HepG2 (cell line): ENCODE results near the gene GPR31. TPM values are rescaled to one million over a fixed set of nuclear protein-coding genes. Genes with fewer than 3 reads are reported as not detected.

ENCODE experiments used
- AGO1 ChIP-seq: fragments of 200-400 bp; formaldehyde crosslinking; IDR thresholded peaks from 2 replicates; pipeline ENCODE4 v1.6.1; 2017; ENCODE audit warnings: mild to moderate bottlenecking, low read depth, low read length, moderate library complexity; ENCODE audit not compliant: poor library complexity, severe bottlenecking
- MATR3 ChIP-seq: sonication (generic); formaldehyde crosslinking; IDR thresholded peaks from 2 replicates; pipeline ENCODE4 v1.4.0; 2020; ENCODE audit warnings: missing genetic modification reagents
- RBM39 ChIP-seq: fragments of 200-400 bp; formaldehyde crosslinking; IDR thresholded peaks from one replicate; pipeline ENCODE4 v1.6.1; 2018; ENCODE audit warnings: antibody characterized with exemption, mild to moderate bottlenecking, low read depth, low read length; ENCODE audit not compliant: poor library complexity, severe bottlenecking
- STAG1 ChIP-seq: sonication (generic); formaldehyde crosslinking; IDR thresholded peaks from 2 replicates; pipeline ENCODE4 v1.4.0; 2020; ENCODE audit warnings: missing genetic modification reagents
- ZNF20 ChIP-seq: sonication (generic); formaldehyde crosslinking; IDR thresholded peaks from 2 replicates; pipeline ENCODE4 v1.4.0; 2020; ENCODE audit warnings: mild to moderate bottlenecking, moderate library complexity, missing genetic modification reagents
- ZNF335 ChIP-seq: sonication (generic); formaldehyde crosslinking; IDR thresholded peaks from 2 replicates; pipeline ENCODE4 v1.4.0; 2020; ENCODE audit warnings: missing genetic modification reagents
- ZNF367 ChIP-seq: sonication (generic); formaldehyde crosslinking; IDR thresholded peaks from 2 replicates; pipeline ENCODE4 v1.4.0; 2020; ENCODE audit warnings: missing genetic modification reagents, borderline replicate concordance
- ZNF775 ChIP-seq: sonication (generic); formaldehyde crosslinking; IDR thresholded peaks from 2 replicates; pipeline ENCODE4 v1.4.0; 2020; ENCODE audit warnings: missing genetic modification reagents, mild to moderate bottlenecking, moderate library complexity, borderline replicate concordance
- polyA plus RNA-seq, 8 experiments: library from polyadenylated mRNA; depleted of rRNA in 3 of 8; stranded (reverse) in 7 of 8; unstranded in 1 of 8; fragments of >200 nt; fragmentation: Illumina TruSeq in 4 of 8; extraction: Trizol in 4 of 8; gene quantifications; 2 replicates each; pipeline versions ENCODE4 v1.2.1 to v1.2.3, GENCODE V29; 2011 to 2016; ENCODE audit warnings: low read depth in 4 of 8, missing spikeins in 1 of 8, mixed read lengths in 1 of 8; ENCODE audit not compliant: insufficient read depth in 1 of 8
- total RNA-seq, 5 experiments: library from RNA; depleted of rRNA; stranded (reverse); fragments of >200 nt; fragmentation: Illumina TruSeq; extraction: Trizol; gene quantifications; 2 replicates each; pipeline ENCODE4 v1.2.3, GENCODE V29; 2016; ENCODE audit warnings: low read depth in 1 of 5
- TF ChIP-seq, protein P1 (sequence below), 2 experiments: fragments of 450-650 bp in 1 of 2; sonication (generic) in 1 of 2; formaldehyde crosslinking in 1 of 2; IDR thresholded peaks; 2 replicates each; pipeline versions ENCODE4 v1.6.1 to v1.8.0; 2016 to 2022; ENCODE audit warnings: antibody characterized with exemption in 1 of 2, mild to moderate bottlenecking in 1 of 2, missing genetic modification reagents in 1 of 2
- TF ChIP-seq, protein P2 (sequence below): sonication (generic); formaldehyde crosslinking; IDR thresholded peaks from 2 replicates; pipeline ENCODE4 v1.5.1; 2020; ENCODE audit warnings: mild to moderate bottlenecking, missing genetic modification reagents, borderline replicate concordance
- TF ChIP-seq, protein P3 (sequence below): sonication (generic); formaldehyde crosslinking; IDR thresholded peaks from 2 replicates; pipeline ENCODE4 v1.4.0; 2020; ENCODE audit warnings: mild to moderate bottlenecking, missing genetic modification reagents

GPR31 gene
- total and polyA plus RNA-seq, 2 of the 13 experiments (the other 11 are each of a cell fraction or from before 2014, with no cell fraction given): not detected

DNA sequence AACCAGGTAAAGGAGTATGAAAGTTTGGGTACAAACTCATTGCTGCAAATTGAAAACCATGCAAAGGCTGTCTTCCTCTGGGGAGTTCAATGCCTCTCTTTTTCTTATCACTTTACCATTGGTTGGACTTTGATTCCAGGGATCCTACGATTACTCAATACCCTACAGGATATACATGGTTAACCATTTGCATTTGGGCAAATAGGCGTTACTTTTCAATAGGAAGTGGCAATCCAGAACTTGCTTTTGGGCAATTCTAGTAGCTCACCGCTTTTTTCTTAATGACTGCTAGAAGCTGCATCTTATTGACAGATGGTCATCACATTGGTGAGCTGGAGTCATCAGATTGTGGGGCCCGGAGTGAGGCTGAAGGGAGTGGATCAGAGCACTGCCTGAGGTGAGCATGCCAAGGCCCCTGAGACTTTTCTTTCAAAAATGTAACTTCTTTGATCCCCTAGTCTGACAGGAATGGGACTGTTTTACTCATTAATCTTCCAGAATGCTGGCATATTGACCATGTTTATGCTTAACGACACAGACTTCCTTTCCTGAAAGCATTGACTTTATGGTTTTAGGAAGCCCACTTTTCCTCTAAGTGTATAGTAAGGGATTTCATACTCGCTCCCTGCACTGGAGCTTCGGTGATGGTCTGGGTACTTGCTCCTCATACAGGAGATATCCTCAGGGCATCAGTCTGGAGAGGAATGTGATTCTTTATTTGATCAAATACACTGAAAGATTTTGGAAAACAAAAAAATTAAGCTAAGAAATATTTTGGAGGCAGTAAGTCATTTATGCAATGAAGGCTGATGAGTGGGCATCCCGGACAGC is 34.7 kb downstream of the GPR31 start, which contains the start of gene CCR6 (continued):
- TF ChIP-seq, protein P1, sequence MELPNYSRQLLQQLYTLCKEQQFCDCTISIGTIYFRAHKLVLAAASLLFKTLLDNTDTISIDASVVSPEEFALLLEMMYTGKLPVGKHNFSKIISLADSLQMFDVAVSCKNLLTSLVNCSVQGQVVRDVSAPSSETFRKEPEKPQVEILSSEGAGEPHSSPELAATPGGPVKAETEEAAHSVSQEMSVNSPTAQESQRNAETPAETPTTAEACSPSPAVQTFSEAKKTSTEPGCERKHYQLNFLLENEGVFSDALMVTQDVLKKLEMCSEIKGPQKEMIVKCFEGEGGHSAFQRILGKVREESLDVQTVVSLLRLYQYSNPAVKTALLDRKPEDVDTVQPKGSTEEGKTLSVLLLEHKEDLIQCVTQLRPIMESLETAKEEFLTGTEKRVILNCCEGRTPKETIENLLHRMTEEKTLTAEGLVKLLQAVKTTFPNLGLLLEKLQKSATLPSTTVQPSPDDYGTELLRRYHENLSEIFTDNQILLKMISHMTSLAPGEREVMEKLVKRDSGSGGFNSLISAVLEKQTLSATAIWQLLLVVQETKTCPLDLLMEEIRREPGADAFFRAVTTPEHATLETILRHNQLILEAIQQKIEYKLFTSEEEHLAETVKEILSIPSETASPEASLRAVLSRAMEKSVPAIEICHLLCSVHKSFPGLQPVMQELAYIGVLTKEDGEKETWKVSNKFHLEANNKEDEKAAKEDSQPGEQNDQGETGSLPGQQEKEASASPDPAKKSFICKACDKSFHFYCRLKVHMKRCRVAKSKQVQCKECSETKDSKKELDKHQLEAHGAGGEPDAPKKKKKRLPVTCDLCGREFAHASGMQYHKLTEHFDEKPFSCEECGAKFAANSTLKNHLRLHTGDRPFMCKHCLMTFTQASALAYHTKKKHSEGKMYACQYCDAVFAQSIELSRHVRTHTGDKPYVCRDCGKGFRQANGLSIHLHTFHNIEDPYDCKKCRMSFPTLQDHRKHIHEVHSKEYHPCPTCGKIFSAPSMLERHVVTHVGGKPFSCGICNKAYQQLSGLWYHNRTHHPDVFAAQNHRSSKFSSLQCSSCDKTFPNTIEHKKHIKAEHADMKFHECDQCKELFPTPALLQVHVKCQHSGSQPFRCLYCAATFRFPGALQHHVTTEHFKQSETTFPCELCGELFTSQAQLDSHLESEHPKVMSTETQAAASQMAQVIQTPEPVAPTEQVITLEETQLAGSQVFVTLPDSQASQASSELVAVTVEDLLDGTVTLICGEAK (IDR thresholded peaks at IDR 0.05): no peak
- TF ChIP-seq, protein P1 (CRISPR knock-in tag; IDR thresholded peaks at IDR 0.05): no peak
- no peak for TF ChIP-seq RBM39
- TF ChIP-seq ZNF20: no peak
- TF ChIP-seq, protein P2, sequence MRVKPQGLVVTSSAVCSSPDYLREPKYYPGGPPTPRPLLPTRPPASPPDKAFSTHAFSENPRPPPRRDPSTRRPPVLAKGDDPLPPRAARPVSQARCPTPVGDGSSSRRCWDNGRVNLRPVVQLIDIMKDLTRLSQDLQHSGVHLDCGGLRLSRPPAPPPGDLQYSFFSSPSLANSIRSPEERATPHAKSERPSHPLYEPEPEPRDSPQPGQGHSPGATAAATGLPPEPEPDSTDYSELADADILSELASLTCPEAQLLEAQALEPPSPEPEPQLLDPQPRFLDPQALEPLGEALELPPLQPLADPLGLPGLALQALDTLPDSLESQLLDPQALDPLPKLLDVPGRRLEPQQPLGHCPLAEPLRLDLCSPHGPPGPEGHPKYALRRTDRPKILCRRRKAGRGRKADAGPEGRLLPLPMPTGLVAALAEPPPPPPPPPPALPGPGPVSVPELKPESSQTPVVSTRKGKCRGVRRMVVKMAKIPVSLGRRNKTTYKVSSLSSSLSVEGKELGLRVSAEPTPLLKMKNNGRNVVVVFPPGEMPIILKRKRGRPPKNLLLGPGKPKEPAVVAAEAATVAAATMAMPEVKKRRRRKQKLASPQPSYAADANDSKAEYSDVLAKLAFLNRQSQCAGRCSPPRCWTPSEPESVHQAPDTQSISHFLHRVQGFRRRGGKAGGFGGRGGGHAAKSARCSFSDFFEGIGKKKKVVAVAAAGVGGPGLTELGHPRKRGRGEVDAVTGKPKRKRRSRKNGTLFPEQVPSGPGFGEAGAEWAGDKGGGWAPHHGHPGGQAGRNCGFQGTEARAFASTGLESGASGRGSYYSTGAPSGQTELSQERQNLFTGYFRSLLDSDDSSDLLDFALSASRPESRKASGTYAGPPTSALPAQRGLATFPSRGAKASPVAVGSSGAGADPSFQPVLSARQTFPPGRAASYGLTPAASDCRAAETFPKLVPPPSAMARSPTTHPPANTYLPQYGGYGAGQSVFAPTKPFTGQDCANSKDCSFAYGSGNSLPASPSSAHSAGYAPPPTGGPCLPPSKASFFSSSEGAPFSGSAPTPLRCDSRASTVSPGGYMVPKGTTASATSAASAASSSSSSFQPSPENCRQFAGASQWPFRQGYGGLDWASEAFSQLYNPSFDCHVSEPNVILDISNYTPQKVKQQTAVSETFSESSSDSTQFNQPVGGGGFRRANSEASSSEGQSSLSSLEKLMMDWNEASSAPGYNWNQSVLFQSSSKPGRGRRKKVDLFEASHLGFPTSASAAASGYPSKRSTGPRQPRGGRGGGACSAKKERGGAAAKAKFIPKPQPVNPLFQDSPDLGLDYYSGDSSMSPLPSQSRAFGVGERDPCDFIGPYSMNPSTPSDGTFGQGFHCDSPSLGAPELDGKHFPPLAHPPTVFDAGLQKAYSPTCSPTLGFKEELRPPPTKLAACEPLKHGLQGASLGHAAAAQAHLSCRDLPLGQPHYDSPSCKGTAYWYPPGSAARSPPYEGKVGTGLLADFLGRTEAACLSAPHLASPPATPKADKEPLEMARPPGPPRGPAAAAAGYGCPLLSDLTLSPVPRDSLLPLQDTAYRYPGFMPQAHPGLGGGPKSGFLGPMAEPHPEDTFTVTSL: peak; percentile 83; the same call in 1 of the 2 replicates
- TF ChIP-seq, protein P3, sequence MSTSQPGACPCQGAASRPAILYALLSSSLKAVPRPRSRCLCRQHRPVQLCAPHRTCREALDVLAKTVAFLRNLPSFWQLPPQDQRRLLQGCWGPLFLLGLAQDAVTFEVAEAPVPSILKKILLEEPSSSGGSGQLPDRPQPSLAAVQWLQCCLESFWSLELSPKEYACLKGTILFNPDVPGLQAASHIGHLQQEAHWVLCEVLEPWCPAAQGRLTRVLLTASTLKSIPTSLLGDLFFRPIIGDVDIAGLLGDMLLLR (CRISPR knock-in tag): no peak
- no peak for TF ChIP-seq ZNF335 (CRISPR knock-in tag)
- TF ChIP-seq STAG1 (CRISPR knock-in tag): peak; percentile 28
- TF ChIP-seq AGO1: no peak
- no peak for TF ChIP-seq ZNF775 (CRISPR knock-in tag)
- no peak for TF ChIP-seq MATR3 (CRISPR knock-in tag)
- TF ChIP-seq ZNF367 (CRISPR knock-in tag): no peak
